HG02870 (cell line): Measurements from ENCODE around the gene EXD3.
A peak's percentile ranks its signal among the peaks of the same experiment; 100 is the strongest.

Experiments
- ATAC-seq: cut with Tn5 transposase; IDR thresholded peaks from one replicate; pipeline ENCODE4 v1.9.1; 2021; ENCODE audit warnings: mild to moderate bottlenecking, moderate library complexity; ENCODE audit not compliant: unreplicated experiment

Gene EXD3

DNA sequence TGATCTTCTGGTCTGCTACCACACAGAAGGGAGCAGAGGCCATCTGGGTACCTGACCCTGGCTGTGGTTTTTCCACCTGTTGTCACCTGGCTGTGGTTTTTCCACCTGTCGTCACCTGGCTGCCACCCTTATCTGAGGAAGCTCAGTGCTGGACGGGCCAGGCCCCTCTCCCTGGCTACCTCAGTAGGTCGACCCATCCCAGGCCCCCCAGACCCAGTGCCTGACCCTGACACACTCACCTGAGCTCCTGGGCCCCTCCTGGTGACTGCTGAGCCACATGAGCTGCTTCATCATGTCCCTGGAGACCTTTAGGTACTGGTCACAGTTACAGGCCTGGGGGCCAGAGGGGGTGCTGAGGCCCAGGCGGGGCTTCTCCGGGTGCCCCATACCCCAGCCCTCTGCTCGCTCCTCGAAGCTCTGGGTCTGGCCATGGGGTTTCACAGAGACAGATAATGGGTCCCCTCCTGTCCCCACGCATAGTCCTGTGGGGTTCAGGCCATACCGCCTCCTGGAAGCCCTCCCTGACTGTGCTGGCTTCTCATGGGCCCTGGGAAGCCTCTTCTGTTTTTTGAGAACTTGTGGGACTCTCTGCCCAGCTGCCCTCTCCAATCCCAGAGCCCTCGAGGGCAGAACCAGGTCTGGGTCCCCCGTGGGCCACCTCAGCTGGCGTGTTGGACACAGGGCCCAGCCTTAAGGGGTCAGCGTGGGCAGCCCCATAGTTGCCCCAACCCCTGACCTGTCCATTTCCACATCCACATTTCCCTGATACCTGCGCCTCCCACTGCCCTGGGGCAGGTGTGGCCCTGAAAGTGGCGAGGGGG, 113.4 kb downstream of the EXD3 start:
- no peak for ATAC-seq

DNA sequence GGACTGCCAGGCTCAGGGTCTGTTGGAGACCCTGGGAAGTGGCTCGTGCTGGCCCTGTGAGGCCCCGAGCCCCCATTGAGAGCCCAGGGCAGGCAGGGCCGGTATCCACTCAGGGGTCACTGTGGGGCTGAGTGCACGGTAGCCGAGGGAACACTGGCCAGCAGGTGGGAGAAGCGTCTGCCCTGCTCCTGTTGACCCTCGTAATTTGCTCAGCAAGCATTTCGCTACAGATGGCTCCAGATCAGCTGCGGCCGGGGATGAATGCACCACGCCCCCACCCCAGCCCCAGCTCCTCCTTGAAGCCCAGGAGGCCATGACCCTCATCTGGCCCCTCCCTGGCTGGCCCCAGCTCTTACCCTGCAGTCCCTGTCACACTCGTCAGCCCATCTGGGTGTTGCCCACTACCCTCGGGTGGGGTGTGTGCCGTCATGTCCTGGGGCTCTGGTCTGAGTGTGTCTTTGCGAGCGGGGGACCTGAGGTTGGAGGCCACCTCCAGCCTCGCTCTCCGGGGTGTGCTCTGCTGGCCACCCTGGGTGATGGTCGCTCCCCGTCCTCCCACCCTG, 114.8 kb downstream of the EXD3 start:
- ATAC-seq, result no peak

DNA sequence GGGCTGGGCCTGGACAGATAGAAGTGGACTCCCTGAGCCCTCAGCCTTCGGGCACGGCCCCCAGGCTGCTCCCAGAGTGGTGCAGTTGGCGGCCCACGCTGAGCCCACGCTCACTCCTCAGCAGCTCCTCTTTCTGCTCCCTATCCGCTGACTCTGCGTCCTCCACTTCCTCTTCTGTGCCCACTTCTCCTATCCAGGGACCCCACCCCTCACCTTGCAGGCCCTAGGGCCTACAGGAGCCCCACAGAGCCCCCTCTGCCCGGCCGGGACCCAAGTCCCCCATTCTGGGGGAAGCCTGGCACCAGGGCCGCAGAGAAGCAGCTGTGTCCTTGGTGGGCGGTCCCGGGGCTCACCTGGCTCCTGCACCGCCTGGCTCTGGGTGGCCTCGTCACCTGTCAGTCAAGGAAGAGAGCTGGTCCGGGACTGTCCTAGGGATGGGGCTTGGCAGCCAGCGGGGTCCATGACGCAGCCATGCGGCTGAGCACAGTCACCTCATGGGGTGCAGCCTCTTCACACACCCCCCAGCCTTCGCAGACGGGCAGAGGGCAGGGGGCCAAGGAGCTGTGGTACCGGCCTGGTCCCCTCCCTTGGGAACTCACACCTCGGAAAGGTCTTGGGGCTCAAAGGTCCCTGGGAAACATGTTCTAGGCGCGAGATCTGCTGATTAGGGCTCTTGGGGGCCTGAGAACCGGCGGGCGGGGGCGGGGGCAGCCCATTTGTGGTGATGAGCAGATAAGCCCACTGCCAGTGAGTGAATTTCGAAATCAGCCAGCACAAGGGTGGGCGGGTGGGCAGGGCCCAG, 115.5 kb downstream of the EXD3 start:
- no peak for ATAC-seq

DNA sequence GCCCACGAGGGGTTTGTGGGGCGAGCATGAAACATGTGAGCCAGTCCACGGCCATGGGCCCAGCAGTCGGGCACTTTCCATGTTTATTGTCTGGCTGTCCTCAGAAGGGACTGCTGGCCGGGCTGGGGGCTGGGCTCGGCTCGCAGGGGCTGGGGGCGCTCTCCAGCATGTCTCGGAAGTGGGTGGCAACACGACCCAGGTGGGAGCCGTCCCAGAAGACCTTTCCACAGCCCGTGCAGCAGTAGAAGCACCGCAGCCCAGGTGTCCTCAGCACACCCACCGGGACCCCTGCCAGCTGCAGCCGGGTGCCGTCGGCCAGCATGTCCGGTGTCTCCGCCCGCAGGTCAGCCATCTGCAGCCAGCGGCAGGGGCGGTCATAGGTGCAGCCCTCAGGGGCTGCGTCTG, 116.1 kb downstream of the EXD3 start:
- ATAC-seq, result no peak

DNA sequence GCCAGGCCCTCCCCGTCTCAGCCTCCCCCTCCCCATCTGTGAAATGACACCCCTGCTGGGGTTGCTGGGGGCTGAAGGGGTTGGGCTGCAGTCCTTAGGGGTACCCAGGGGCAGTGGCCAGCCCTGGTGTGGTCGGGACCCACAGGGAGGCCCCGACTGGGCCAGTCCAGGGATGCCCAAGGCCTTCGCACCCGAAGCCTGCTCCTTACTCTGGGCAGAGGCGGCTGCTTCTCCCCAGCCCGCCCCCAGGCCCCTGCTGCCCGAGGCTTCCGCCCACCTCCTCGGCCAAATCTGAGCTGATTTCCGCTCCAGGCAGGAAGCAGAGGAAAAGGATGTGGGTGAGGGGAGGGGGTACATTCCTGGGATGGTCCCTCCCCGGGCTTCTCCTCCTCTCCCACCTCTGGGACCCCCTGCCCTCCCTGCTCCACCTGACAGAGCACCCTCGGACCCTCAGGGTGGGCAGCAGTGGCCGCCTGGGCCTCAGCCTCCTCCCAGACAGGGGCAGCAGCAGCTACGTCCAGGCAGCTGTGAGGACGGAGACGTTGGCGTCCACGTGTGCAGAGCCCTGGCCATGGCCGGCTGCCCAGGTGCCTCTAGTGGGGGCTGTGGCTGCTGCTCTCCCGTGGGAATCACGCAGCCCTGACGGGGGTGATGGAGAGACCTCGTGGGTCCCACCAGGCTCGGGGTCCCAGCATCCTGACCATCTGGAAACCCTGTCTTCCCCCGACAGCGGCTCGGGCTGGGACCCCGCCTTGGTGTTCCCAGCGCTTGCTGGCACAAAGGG, 116.7 kb downstream of the EXD3 start:
- no peak for ATAC-seq

DNA sequence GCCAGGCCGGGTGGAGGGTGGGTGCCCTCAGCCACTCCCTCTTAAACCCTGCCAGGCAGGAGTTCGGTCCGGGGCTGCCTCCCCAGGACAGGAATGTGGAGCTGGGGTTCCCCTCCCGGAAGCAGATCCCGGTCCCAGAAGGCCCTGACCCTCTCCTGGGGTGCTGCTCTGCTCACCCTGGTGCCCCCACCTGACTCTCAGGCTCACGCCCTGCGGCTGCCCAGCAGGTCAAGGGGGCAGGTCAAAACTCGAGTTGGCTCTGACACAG, 117.2 kb downstream of the EXD3 start:
- no peak for ATAC-seq

DNA sequence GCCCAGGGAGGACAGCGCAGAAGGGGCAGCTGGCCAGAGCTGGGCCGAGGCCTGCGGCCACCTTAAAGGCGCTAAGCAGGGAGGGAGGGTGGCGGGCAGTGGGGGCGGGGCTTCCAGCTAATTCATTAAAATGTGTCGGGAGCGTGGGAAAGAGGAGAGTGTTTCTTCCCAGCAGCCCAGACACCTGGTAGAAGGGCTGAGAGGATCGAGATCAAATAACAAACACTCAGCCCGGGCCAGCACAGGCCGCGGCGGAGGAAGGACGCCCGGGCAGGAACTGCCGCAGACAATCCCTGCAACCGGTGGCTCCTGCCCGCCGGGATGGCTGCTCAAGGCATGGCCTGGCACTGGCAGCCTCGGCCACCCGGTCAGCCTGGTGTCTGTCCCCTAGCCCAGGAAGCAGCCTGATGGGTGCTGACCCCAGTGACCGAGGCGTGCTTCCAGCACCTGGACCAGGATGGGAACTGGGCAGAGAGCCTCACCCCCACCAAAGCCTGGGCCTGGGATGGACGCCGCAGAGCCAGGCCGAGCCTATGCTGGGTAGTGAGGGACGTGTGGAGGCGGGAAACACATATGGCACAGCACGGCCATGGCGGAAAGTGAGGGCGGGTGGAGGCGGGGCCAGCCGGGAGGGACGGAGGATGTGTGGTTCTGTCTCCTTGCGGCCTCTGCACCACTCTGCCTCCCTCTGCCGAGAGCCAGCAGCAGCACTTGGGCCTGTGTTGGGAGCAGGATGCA, 117.7 kb downstream of the EXD3 start:
- no peak for ATAC-seq

DNA sequence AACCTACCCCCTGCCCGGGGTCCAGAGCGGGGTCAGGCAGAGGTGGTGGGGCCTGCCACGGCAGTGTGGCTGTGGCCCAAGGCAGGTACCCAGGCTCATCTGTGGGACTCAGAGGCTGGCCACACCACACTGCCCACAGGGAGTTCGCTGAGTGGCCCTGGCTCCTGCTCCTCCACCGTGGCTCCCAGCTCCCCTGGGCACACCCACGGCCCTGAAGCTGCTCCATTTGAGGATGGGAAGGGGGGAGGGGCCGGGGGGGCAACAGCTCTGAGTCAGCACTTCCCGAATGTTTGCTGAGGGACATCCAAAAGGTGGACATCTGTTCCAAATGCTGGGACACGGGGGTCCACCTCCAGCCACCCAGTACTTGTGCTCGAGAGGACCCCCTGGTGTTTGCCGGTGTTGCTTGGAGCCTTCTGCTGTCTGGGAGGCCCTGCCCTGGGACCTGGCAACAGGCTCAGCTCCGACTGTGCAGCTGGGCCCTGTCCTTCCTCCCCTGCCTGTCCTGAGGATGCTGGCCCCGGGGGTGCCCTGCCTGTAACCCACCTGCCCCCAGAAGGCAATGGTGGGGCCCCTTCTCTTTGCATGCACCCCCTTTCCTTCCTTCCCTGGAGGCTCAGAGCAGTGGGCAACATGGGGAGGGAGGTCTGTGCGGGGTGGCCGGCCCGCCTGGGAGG, 118.4 kb downstream of the EXD3 start:
- ATAC-seq, result no peak

DNA sequence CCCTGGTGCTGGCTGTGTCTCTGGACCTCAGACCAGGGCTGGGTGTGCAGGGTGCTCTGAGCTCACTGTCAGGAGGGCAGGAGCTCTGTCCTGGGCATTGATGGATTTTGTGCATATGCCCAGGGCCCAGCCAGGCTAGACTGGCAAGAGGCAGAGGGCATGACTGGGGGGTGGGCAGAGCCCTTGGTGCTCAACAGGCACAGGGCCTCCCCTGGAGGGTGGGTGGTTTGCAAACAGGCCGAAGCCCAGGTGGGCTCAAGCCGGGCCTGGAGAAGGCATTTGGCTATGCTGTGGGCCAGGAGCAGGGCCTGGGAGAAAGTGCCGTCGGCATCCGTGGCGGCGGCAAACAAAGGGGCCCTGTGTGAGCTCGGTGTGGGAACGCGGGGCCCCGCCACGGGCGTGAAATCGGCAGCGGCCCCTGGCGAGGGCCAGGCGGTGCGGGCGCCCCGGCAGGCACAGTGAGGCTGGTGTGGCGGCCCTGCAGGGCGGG, 119.0 kb downstream of the EXD3 start:
- ATAC-seq, result no peak

DNA sequence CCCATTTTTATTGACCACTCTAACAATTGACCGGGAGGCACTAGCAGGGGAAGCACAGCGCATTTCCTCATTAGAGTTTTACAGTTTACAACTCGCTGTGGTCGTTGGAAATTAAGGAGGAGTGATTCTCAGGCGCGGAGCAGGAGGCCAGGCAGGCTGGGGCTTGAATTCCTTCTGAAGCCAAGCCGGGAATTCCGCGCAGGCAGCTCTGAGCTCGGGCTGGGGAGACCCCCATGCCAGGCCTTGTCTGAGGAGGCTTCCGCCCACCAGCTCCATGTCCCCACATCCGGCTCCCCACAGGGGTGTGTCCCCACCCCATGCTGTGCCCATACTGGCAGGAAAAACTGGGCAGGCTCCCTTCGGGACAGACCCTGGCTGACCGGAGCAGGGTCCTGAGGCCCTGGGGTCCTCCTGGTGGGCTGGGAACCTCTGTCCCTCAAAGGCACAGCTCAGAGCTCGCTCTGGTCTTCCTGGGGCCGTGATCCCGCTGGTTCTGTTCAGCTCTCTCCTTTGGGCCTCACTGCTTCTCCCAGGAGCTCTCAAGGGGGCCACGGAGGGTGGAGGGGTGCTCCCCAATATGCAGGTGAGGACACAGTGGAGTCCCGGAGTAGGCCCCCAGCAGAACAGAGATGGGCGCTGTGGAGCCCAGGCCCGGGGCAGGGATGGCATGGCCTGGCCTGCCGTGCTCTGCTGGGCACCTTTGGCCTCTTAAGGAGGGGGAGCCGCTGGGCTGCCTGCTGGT, 119.6 kb downstream of the EXD3 start:
- no peak for ATAC-seq

DNA sequence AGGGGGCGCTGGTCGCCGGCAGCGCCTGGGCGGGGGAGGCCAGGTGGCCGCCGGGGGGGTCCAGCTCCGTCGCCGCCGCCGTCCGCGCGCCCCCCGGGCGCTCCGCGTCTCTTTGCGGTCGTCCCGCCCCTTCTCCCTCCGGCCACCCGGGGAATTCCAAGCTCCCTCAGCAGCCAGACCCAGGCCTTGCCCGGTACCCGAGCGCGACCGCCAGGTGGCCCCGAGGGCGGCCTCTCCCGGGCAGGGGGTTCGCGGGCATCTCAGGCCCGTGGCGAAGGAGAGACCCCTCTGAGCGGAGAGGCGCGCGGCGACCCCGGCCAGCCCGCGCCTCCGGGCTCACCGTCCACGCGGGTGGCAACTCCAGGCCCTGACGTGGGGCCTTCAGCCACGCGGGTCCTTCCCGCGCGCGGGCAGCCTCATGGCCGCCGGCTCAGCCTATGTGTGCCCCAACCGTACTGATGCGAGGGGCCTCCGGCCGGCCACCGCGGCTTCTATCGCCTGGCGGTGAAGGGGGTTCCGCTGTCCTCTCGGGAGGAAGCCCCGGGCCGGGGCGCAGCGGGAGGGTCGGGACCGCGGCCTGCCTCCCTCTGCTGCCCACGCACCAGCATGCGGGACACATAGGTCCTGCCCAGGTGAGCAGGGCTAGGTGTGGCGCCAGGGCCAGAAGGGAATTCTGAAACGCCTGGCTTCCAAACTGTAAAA, 120.4 kb downstream of the EXD3 start:
- peak; percentile 36 for ATAC-seq

DNA sequence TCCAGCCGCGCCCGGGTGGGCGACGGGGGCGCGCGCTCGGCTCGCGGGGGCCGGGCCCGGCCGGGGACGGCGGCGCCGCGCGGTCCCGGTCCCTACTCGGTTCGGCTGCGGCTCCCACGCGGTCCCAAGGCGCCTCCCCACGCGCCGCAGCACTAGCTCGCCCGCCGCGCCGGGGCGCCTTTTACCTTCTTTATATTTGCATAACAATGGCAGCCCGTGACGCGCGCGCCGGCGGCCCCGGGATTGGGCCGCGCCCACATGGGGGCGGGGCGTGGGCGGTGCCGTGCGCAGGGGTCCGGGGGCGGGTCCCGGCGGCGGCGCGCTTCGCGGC, 120.9 kb downstream of the EXD3 start, which contains the start of gene NRARP:
Gene NRARP (minus strand): TSS at position 154 of the 331 bp plus-strand sequence. CDS start 343 bp downstream, outside the sequence.
- ATAC-seq, result peak; percentile 66

DNA sequence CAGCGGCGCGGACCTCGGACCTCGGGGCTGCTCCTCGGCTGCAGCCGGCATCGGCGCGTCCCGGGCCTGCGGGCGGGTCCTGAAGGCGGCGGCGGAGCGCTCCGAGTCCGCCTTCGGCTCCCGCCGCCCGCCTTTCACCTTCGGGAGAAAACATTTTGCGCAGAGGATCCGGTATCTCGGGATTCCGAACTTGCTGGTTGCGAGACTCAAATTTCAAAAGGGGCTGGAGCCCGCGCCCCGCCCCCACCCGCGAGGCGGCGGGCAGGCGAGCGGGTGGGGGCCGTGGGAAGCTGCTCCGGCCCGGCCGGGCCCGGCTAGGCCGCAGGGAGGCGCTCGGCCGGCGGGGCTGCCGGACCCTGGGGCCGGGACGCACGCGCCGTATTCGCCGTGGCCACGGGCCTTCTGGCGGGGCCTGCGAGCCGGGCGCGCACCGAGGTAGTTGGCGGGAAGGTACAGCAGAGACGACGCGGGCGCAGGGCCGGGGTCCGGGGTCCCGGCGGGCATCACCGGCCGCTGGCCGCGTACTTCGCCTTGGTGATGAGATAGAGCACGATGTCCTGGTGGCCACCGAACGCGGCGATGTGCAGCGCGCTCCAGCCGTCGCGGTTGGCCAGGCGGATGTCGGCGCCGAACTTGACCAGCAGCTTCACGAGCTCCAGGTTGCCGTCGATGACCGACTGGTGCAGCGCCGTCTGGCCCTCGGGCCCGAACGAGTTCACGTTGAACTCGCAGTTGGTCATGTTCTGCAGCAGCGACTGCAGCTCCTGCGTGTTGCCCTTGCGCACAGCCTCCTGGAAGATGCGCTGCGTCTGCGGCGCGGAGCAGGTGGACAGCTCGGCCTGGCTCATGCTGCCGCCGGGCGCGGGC, 121.6 kb downstream of the EXD3 start:
- no peak for ATAC-seq

DNA sequence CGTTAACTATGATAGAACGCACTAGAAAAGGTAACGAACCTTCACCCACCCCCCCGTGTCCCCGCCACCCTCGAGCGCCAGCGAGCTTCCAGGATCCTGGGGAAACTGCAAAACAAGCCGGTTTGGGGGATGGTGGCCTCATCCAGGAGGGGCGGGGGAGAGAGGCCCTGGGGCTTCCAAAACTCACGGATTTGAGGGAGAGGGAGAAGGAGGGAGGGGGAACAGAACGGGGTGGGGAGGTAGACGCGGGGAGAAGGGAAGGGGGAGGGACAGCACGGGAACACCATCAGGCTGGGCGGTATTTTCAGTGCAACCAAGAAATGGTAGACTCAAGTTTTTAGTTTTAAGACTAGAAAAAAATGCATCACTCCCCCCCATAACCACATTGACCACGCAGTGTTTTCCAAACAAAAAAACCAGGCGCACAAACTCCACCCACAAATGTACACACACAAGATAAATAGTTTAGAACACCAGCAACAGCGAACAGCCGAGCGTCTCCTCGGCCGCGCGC, 122.3 kb downstream of the EXD3 start:
- no peak for ATAC-seq

DNA sequence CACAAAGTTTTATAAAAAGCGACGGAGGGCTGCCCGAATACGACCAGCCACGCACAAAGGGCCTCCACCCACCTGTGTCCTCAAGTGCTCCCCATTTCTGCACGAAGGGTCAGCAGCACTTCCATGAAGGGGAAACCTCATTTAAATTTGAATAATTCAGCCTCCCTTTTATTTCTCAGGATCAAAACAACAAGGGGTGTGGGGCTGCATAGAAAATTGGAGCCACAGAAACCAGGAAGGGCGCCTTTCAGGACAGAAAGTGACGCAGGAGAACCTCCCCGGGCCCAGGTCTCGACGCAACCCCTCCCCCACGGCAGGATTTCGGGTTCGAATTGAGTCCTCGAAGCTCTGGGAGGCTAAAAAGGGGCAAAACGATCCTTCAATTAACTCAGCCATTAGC, 123.0 kb downstream of the EXD3 start:
- ATAC-seq, result no peak

DNA sequence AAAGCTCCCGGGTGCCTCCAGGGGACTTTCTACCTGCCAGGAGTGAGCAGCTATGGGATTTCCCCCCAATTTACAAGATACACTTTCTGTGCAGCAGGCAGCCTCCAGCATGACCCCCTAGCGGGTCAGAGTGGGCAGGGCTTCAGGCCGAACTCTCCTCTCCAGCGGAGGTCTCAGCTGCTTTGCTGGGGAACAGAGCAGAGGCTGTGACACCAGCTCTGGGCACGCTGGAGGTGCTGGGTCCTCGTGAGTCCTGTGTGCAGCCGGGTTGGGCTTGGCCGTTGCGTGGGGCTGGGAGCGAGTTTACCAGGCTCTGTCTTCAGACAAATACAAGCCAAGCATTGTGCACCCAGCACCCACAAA, 123.8 kb downstream of the EXD3 start:
- no peak for ATAC-seq

DNA sequence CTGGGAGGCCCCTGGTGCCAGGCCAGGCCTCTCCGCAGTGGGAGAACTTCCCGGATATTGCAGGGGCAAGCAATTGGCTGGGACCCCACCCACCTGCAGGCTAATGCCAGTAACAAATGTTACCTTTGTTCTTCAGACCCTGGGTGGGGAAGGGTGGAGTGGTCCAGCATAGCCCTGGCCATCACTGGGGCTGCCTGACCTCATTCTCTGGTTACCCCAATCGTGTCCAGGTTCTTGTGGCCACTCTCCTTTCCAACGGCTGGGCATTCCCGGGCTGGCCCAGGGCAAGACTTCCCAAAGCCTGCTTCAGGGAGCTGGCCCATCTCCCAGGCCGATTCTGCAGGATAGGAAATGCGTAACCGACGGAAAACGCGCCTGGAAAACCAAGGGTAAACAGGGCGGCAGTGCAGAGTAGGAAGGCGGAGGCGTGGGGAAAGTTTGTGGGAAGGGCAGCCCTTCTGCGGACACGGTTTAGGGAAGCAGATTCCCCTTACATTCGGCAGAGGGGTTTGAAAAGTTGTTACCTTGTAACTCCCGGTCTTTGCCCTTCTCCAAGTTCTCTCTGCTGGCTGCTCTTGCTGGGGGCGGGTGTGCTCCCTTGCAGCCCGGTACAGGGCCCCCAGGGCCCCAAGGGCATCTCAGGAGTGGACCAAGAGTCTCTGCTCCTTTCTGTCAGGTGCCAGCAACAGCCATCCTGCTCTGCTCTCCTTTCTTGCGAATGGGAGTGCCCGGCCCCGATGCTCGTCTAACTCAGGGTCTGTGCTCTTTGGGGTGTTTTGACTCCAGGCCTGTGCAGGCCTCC, 124.4 kb downstream of the EXD3 start:
- ATAC-seq, result no peak
